Endothelial cell (in vitro differentiated cells): Measurements from ENCODE around the gene SLX9. TPM values are rescaled to one million over a fixed set of nuclear protein-coding genes. Genes with fewer than 3 reads are reported as not detected.

Experiments used
- DNase-seq: peaks from one replicate; pipeline ENCODE4 v3.0.0; 2021; ENCODE audit warnings: low spot score
- H3K27ac Mint-ChIP-seq: one replicate; pipeline ENCODE4 v1.8.0; 2021; ENCODE audit warnings: mixed read lengths, inconsistent platforms; ENCODE audit not compliant: unreplicated experiment
- H3K27me3 Mint-ChIP-seq: one replicate; pipeline ENCODE4 v1.8.0; 2021; ENCODE audit warnings: mild to moderate bottlenecking, moderate library complexity, mixed read lengths, inconsistent platforms; ENCODE audit not compliant: unreplicated experiment
- H3K36me3 Mint-ChIP-seq: one replicate; pipeline ENCODE4 v1.8.0; 2021; ENCODE audit warnings: mild to moderate bottlenecking, low read depth, mixed read lengths, inconsistent platforms; ENCODE audit not compliant: unreplicated experiment
- H3K4me1 Mint-ChIP-seq: one replicate; pipeline ENCODE4 v1.8.0; 2021; ENCODE audit warnings: mild to moderate bottlenecking, mixed read lengths, inconsistent platforms; ENCODE audit not compliant: unreplicated experiment
- H3K4me3 Mint-ChIP-seq: one replicate; pipeline ENCODE4 v1.8.0; 2021; ENCODE audit warnings: mild to moderate bottlenecking, mixed read lengths, inconsistent platforms; ENCODE audit not compliant: unreplicated experiment
- H3K9me3 Mint-ChIP-seq: one replicate; pipeline ENCODE4 v1.8.0; 2021; ENCODE audit warnings: mixed read lengths, inconsistent platforms; ENCODE audit not compliant: unreplicated experiment
- total RNA-seq: library from RNA; stranded (reverse); fragmentation: NEBNext Ultra II Directional; extraction: Animal tissue kit (Norgen Biotek cat#: 25700); gene quantifications from one replicate; pipeline ENCODE4 v1.2.1, GENCODE V29; 2021; ENCODE audit not compliant: unreplicated experiment
- TF ChIP-seq, protein P1 (sequence below): fragments of 200-600 bp; sonication (generic); IDR thresholded peaks from one replicate; pipeline ENCODE4 v1.5.0; 2021; ENCODE audit warnings: antibody characterized with exemption; ENCODE audit not compliant: unreplicated experiment

The SLX9 gene
- total RNA-seq, 1 donor from 2014 or later = 13.7 TPM

DNA sequence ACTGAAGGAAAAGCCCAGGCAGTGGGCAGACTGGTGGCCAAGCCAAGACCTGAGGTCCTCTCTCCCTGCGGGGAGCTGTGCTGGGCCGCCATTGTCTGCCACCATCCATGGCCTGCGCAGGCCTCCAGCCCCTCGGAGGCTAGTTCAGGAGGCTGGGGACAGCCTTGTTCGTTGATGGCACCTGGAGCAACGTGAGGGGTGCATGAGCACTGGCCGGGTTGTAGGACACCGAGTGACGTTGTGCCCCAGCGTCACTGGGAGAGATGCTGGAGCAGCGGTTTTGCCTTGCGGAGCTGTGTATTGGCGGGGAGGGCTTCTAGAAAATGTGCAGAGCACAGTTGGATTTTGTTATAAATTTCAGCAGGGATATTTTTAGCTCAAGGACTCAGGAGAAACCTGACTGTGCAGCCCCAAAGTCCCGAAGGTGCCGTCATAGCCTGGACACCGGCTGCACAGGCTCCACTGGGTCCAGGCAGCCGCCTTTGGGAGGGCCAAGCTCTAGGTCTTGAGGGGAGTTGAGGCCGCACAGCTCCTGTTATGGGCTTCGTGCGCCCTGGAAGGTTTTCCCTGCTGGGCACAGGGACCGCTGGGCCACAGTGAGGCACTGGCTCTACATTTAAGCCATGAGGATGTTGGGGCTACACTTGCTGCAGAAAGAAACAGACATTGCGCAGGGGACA lies 86.4 kb downstream of the SLX9 start:
- Mint-ChIP-seq H3K4me1 (peaks cover 8% of the 10 kb centered on the region), H3K36me3 (peaks cover 12% of the 10 kb centered on the region), H3K9me3 (peaks cover 9% of the 10 kb centered on the region), H3K27ac (no peak overlapping the region), H3K4me3 (no peak overlapping the region), H3K27me3 (peaks cover 4% of the 10 kb centered on the region)
- TF ChIP-seq, protein P1, sequence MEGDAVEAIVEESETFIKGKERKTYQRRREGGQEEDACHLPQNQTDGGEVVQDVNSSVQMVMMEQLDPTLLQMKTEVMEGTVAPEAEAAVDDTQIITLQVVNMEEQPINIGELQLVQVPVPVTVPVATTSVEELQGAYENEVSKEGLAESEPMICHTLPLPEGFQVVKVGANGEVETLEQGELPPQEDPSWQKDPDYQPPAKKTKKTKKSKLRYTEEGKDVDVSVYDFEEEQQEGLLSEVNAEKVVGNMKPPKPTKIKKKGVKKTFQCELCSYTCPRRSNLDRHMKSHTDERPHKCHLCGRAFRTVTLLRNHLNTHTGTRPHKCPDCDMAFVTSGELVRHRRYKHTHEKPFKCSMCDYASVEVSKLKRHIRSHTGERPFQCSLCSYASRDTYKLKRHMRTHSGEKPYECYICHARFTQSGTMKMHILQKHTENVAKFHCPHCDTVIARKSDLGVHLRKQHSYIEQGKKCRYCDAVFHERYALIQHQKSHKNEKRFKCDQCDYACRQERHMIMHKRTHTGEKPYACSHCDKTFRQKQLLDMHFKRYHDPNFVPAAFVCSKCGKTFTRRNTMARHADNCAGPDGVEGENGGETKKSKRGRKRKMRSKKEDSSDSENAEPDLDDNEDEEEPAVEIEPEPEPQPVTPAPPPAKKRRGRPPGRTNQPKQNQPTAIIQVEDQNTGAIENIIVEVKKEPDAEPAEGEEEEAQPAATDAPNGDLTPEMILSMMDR = no peak
- DNase-seq = no peak

Other genes starting within 250 kb of the SLX9 start
- not detected for gene KRTAP10-12, start 242.9 kb upstream of the SLX9 start, total RNA-seq
- not detected for gene TSPEAR, start 228.5 kb upstream of the SLX9 start, total RNA-seq
- gene UBE2G2, start 138.2 kb upstream of the SLX9 start, total RNA-seq = 49.6 TPM
- 69.0 TPM for gene SUMO3, start 122.0 kb upstream of the SLX9 start, total RNA-seq
- gene PTTG1IP, start 66.3 kb upstream of the SLX9 start, total RNA-seq = 223 TPM
- gene ITGB2, start 19.1 kb upstream of the SLX9 start, total RNA-seq = 21.3 TPM
- 14.5 TPM for gene ADARB1, start 134.6 kb downstream of the SLX9 start, total RNA-seq